Activated CD4-positive, alpha-beta T cell treated with anti-CD3 and anti-CD28 coated beads, Interleukin-2, amount 50 U/mL, for 1 hour (primary cell): ENCODE data around the gene RHBDL1.

Experiments
- DNase-seq: peaks from one replicate; pipeline ENCODE4 v3.0.0-alpha.2; 2020

Gene RHBDL1

GRCh38 chr16:674968-675883, at the start of gene RHBDL1:
Gene RHBDL1, plus strand, starts transcription at chr16:675671. Its CDS starts 120 bp downstream, at chr16:675791.
- DNase-seq: no peak

GRCh38 chr16:625977-626765, 49.3 kb upstream of the RHBDL1 start:
- no peak for DNase-seq

- DNase-seq: no peak
These were observed 48.6 kb upstream of the RHBDL1 start for GRCh38 chr16:626787-627453.

- DNase-seq: no peak
These were observed 47.8 kb upstream of the RHBDL1 start for GRCh38 chr16:627454-628239.

- no peak for DNase-seq
These were observed 47.0 kb upstream of the RHBDL1 start for GRCh38 chr16:628321-629061.

- DNase-seq: no peak
These were observed 46.2 kb upstream of the RHBDL1 start for GRCh38 chr16:629185-629832.

- no peak for DNase-seq
These were observed 45.6 kb upstream of the RHBDL1 start for GRCh38 chr16:629833-630248.

GRCh38 chr16:630249-630814, 45.1 kb upstream of the RHBDL1 start:
- DNase-seq: no peak

GRCh38 chr16:630815-631405, 44.6 kb upstream of the RHBDL1 start, which contains the start of gene WFIKKN1:
Gene WFIKKN1, plus strand, starts transcription at chr16:630985. Its CDS starts 269 bp downstream, at chr16:631254.
- no peak for DNase-seq

GRCh38 chr16:631808-632358, 43.6 kb upstream of the RHBDL1 start:
- no peak for DNase-seq

GRCh38 chr16:632486-633335, 42.8 kb upstream of the RHBDL1 start:
- no peak for DNase-seq

- DNase-seq: no peak
These were observed 42.0 kb upstream of the RHBDL1 start for GRCh38 chr16:633336-634050.

GRCh38 chr16:634051-634670, 41.3 kb upstream of the RHBDL1 start:
- no peak for DNase-seq

- DNase-seq: no peak
These were observed 40.5 kb upstream of the RHBDL1 start for GRCh38 chr16:634996-635395.

GRCh38 chr16:635573-636205, 39.8 kb upstream of the RHBDL1 start:
- DNase-seq: no peak

GRCh38 chr16:636206-637080, 39.0 kb upstream of the RHBDL1 start, which contains the start of gene METTL26:
Gene METTL26, minus strand, starts transcription at chr16:636305. Its CDS starts 15 bp downstream, at chr16:636290.
- peak; percentile 93 for DNase-seq
